GM12875 (cell line): ENCODE measurements around the gene KDM8.

Experiments
- H3K4me3 ChIP-seq: one replicate; pipeline ENCODE4 v1.5.1; 2011; ENCODE audit warnings: low read depth, low read length, control low read depth
- CTCF ChIP-seq: IDR thresholded peaks from 2 replicates; pipeline ENCODE4 v1.5.1; 2011; ENCODE audit warnings: low read depth, mild to moderate bottlenecking, control low read depth, inconsistent platforms, low read length, moderate library complexity, borderline replicate concordance; ENCODE audit not compliant: insufficient read depth

Gene KDM8

GRCh38 chr16:27208081-27208680, 4.9 kb downstream of the KDM8 start:
- H3K4me3 ChIP-seq, result no peak overlapping the region
- TF ChIP-seq CTCF, result no peak

- no peak for TF ChIP-seq CTCF
- no peak overlapping the region for H3K4me3 ChIP-seq
Observed at GRCh38 chr16:27208796-27209195, 5.5 kb downstream of the KDM8 start.

GRCh38 chr16:27209591-27209990, 6.3 kb downstream of the KDM8 start:
- TF ChIP-seq CTCF, result no peak
- H3K4me3 ChIP-seq, result no peak overlapping the region

GRCh38 chr16:27210174-27210573, 6.8 kb downstream of the KDM8 start:
- H3K4me3 ChIP-seq, result no peak overlapping the region
- TF ChIP-seq CTCF, result no peak

- no peak overlapping the region for H3K4me3 ChIP-seq
- no peak for TF ChIP-seq CTCF
Observed at GRCh38 chr16:27211026-27211425, 7.7 kb downstream of the KDM8 start.

GRCh38 chr16:27214084-27214961, 11.0 kb downstream of the KDM8 start:
- no peak overlapping the region for H3K4me3 ChIP-seq
- TF ChIP-seq CTCF, result no peak

GRCh38 chr16:27215660-27216059, 12.3 kb downstream of the KDM8 start:
- TF ChIP-seq CTCF, result no peak
- no peak overlapping the region for H3K4me3 ChIP-seq
